GM19240 (cell line): ENCODE measurements around the gene CLCNKA.
A peak's percentile ranks its signal among the peaks of the same experiment; 100 is the strongest.
"Not testable (repeated sequence)": the region's sequence is repeated elsewhere in the genome, so short reads cannot be mapped to it uniquely, and the experiment has no call there.

Experiments
- DNase-seq: peaks from one replicate; pipeline ENCODE4 v3.0.0; 2011; ENCODE audit warnings: low spot score; ENCODE audit not compliant: insufficient read length

The CLCNKA gene

DNA sequence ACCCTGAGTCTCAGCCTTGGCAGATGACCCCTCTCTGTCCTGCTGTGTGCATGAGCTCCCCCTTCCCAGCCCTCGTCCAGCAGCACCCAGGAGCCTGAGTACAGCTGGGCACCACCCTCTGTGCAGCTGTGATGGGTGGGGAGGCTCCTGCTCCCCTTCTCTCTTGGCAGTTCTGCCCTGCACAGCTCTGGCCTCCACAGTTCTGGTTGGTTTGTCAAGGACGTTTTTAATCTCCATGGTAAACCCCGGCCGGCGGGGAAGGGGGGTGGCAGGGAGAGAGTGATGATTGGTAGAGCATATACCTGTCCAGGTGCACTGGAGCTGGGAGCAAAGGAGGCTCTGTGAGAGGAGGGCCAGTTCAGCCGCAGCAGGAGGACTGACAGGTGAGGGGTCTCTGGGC, at the start of gene CLCNKA:
Gene CLCNKA, plus strand, starts transcription at position 356 of the 400 bp plus-strand sequence. CDS start 584 bp downstream, outside the sequence.
- no peak for DNase-seq

GRCh38 chr1:15972409-15972808, 49.4 kb upstream of the CLCNKA start:
- no peak for DNase-seq

GRCh38 chr1:15973772-15974171, 48.1 kb upstream of the CLCNKA start:
- no peak for DNase-seq

DNA sequence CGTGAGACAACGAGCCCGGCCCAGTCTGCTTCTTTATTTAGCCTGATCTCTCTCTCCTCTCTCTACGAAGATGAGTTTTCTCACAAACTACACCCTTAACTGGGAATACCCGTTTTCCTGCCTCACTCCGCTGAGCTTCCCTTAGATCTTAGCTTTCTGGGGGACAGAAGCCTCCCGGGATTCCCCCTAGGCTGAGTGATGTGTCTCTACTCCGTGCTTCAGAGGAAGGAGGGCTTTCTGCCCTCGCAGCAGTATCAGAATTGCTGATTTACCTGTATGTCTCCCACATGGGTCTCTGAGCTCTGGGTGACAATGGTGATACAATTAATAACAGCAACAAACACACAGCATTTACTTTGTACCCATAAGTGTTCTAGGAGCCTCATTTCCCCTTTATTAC, 47.0 kb upstream of the CLCNKA start:
- peak; percentile 33 for DNase-seq

- peak; percentile 33 for DNase-seq
Measured at GRCh38 chr1:15975358-15975804, 46.5 kb upstream of the CLCNKA start.

- DNase-seq, result peak; percentile 90
Measured at GRCh38 chr1:15975805-15976680, 45.8 kb upstream of the CLCNKA start, which contains the start of gene ZBTB17. TSS of gene ZBTB17 (minus strand) at chr1:15976101. CDS start at chr1:15948495, 27,606 bp downstream.

GRCh38 chr1:15977947-15978346, 43.9 kb upstream of the CLCNKA start:
- DNase-seq, result not testable (repeated sequence)

- no peak for DNase-seq
Measured at GRCh38 chr1:15981679-15982078, 40.2 kb upstream of the CLCNKA start.

DNA sequence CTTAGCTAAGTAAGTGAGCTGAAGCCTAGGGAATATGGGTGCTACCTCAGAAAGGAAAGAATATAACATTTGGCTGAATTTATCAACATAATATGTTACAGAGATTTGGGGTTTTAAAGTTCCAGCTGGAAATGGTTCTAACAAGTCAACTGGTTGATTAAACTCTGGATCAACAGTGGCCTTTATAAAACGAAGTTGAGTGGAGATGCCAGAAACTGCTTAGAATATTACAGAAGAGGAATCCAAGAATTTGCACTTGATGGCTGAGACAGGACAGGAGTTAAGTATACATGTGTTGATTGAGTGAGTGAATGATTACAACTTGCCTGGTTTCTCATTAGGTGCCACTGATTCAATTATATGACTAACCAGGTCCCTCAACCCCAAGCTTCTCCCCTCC, 38.6 kb upstream of the CLCNKA start:
- DNase-seq, result no peak

DNA sequence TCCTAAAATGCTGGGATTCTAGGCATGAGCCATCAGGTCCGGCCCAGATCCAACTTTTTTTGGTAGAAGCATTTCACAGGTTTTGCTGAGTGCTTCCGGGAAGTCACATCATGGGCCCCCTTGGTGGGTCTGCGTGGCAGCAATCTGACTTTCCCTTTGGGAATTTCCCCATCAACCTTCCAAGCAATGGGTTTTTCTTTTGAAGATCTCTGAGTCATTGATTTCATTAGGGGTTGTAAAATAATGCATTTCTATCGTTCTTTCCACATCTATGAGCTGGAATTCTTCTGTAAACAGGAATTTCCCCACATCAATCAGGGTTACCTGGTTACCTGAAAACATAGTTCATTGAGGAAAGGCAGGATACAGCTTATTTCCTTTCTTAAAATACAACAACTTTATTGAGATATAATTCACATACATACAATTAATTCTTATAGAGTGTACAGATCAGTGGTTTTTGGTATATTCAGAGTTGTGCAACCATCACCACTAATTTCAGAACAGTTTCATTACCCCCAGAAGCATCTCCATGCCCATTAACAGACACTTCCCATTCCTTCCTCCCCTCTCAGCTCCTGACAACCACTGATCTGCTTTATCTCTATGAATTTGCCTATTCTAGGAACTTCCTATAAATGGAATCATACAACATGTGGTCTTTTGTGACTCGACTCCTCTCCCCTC, 36.1 kb upstream of the CLCNKA start:
- DNase-seq, result no peak

GRCh38 chr1:15988856-15989736, 32.7 kb upstream of the CLCNKA start:
- no peak for DNase-seq

- no peak for DNase-seq
Measured at GRCh38 chr1:15989776-15990175, 32.1 kb upstream of the CLCNKA start.

DNA sequence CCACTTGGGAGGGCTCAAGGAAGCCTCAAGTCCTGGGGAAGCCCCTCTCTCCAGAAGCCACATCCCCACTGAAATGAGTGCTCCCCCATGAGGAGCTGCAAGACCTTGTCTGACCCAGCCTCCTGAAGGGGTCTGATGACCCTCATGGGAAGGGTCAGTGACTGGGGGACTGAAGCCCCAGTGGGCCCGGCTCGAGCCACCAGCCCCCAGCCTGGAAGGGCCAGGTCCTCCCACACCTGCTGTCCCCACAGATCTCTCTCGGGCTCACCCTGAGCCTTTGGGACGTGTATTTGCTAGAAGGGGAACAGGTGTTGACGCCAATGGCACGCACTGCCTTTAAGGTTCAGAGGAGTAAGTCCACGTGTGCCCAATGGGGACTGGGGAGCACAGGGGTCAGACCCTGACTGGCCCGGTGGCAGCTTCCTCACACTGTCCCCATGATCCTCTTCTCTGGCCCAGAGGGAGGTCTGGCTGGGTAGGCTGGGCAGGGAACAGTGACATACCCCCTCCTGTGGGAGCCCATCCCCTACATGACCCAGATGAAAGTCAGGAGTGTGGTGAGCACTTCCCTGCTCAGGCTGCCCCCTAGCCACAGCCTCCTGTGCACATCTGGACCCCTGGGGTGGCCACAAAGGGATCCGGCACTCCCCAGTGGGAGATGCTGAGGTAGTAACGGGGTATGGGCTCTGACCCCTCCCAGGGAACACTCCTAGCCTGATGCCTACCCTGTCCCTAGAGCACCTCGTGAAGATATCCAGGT, 30.2 kb upstream of the CLCNKA start:
- no peak for DNase-seq

- DNase-seq, result no peak
Measured at GRCh38 chr1:15992187-15992553, 29.7 kb upstream of the CLCNKA start.

DNA sequence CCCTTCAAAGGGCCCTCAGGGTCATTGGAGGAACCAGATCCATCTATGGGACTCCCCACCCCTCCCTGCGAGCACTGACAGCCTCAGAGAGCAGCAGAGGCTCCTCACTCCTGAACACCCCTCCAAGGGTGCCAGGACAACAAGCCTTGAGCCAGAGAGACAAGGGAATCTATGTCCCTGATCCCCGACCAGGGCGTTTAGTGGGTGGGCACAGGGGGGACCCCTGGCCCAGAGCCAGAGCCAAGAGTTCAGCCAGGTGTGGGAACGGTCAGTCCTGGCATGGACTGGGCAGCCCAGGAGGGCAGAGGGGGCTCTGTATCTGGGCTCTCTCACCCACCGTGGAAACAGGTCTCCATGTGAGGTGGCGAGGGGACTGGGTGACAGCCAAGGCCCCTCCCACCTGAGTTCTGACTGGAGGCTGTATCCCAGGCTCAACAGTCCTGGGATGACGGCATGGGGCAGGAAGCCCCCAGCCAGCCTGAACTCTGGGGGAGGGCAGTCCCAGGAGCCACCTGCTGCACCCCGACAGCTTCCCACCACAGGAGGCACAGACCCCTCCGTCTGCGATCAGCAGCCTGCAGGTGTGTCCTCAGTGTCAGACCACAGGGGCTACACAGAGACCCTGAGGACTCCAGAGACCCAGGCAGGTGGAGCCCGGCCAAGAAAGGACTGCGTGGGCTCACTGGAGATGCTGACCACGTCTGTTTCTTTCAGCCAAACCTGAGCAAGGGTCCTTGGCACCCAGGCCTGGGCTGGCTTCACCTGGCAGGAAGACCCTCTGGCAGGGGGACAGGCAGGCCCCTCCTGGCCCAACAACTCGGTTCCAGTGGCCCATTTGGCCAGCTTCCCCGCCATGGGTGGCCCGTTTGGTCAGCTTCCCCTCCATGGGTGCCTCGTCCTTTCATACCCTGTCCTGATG, 29.0 kb upstream of the CLCNKA start:
- no peak for DNase-seq

DNA sequence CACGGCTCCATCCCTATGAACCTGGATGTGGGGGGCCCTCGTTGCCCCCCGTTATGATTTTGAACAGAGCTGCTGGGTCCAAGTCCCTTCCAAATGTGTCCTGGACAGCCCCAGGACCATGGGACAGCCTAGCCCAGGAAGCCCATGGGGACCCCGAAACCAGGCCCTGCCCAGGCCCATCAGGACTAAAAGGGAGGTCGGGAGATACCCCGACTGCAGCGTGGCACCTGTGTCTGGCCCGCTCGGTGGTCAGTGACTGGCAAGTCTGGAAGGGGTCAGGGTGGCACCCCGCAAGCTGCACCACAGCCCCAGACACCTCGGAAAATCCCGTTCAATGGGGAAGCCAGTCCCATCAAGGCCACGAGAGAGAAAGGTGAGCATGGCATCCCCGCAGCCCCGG, 28.2 kb upstream of the CLCNKA start:
- DNase-seq, result no peak

DNA sequence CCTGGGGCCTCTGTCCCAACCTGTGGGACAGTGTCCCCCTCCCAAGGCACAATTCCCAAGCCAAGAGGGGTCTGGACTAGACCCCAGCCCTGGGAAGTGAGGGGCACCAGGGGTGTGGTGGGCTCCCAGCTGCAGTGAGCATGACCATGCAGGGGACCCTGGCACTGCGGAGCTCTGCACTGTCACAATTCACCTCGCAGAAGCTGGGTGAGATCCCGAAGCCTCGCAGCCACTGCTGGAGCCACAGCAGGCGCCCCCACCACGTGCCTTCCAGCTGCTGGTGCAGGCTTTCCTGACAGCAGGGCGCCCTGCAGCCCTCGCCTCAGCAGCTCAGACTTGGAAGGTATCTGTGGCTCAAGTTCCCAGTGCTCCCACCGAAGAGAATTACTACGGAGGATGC, 27.8 kb upstream of the CLCNKA start:
- DNase-seq, result no peak

- peak; percentile 49 for DNase-seq
Measured at GRCh38 chr1:15994590-15995351, 27.1 kb upstream of the CLCNKA start.

DNA sequence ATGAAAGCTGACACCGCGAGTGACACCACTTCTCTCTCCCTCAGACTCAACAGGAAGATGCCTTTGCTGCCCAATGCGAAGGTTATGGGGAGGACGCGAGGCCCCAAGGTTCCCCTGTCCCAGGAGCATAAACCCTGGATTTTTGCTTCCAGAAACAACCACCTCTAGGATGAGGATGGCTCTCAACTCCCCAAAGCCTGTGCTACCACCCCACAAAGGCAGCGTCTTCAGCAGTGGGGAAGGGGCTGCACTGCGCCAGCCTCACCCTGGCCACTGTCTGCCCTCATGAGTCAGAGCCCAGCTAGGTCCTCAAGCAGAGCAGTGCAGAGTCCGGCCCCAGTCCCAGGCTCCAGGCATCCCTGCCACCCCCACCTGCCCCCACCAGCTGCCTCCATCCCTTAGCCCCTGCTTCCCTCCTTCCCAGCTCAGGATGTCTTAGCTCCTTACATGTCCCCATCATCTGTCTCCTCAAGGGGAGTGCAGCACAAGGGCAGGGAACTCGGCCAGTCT, 24.7 kb upstream of the CLCNKA start:
- DNase-seq, result no peak
